Measurements from ENCODE around the gene FASTKD2.

Gene FASTKD2

DNA sequence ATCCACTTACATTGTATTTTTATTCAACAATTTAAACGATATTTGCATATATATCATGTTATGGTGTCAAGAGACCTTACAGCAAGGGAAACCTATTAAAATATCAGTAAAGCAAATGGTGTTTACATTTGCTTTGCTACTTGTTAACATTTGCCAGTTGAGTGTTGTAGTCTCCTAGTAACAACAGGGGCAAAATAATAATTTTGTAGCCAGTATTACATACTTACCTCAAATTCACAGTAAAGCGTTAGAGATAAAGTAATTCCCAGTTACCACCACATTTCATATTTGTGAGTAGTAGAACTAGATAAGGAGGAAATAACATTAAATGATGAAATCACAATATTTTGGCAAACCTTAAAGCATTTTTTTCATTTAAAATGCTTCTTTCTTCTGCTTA is 71.3 kb downstream of the FASTKD2 start:
- DNase-seq (ENCODE audit: low read depth in 2 of 2) = no peak

DNA sequence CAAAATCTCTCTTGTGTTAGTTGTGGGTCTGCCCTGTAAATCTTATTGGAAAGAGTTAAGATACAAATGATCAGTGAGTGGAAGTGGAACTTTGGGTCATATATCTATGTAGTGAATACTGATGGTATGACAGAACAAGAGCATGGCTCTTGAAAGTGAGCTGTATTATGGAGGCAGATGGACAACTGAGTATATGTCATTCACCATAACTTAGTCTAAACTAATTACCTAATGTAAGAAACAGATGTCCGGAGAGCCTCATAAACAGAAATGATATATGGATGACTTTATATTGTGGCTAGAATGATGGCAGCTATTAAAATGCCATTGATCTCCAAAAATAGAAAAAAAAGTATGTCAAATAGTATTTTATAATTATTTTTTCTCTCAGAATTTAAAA is 72.4 kb downstream of the FASTKD2 start:
- no peak for DNase-seq (ENCODE audit: low read depth in 2 of 2)

- DNase-seq (ENCODE audit: low read depth in 2 of 2) = no peak
Observed at GRCh38 chr2:206838690-206839089, 73.3 kb downstream of the FASTKD2 start.

GRCh38 chr2:206840999-206841398 is 75.6 kb downstream of the FASTKD2 start:
- DNase-seq (ENCODE audit: low read depth in 2 of 2) = no peak

Data from stimulated activated CD4-positive, alpha-beta T cell treated with anti-CD3 and anti-CD28 coated beads, Interleukin-4, amount 100 ng/mL, for 48 hours (primary cell).